ENCODE results near the gene ATXN2. TPM values are rescaled to one million over a fixed set of nuclear protein-coding genes. Genes with fewer than 3 reads are reported as not detected.

Gene ATXN2
- total and polyA plus RNA-seq, 2 donors from 2014 or later: 27.1 to 56.5 TPM

- Histone ChIP-seq H3K27ac (ENCODE audit: low read depth in 2 of 2, low read length in 2 of 2) (peak overlapping the region in 1 of 2 donors; percentile 23), H3K4me3 (ENCODE audit: low read length in 3 of 3) (no peak overlapping the region), H3K27me3 (ENCODE audit: control insufficient read depth, insufficient read depth, low read length) (no peaks in the 10 kb centered on the region), H3K9me3 (ENCODE audit: control insufficient read depth in 2 of 3, insufficient read depth in 1 of 3, low read length in 3 of 3) (no peaks in the 10 kb centered on the region), H3K36me3 (ENCODE audit: control insufficient read depth in 2 of 3, insufficient read depth in 3 of 3, low read length in 3 of 3) (peaks cover 10 to 26% (median 16%) of the 10 kb centered on the region in 3 donors), H3K9ac (ENCODE audit: low read length in 3 of 3) (no peak overlapping the region), H3K4me1 (ENCODE audit: control insufficient read depth in 2 of 3, insufficient read depth in 2 of 3, low read depth in 1 of 3, low read length in 3 of 3) (peaks cover 0 to 9% (median 5%) of the 10 kb centered on the region in 3 donors)
- DNase-seq (no peak), FAIRE-seq (no peak)
- intact Hi-C loops (cut with DNase I): no loop called here
- TF ChIP-seq CTCF (IDR thresholded peaks at IDR 0.05; ENCODE audit: borderline replicate concordance, extremely low read depth, insufficient read depth): no peak
Observed at GRCh38 chr12:111488798-111489197, 110.3 kb downstream of the ATXN2 start.

GRCh38 chr12:111488271-111488670, 110.8 kb downstream of the ATXN2 start:
- H3K9me3 ChIP-seq (ENCODE audit: control insufficient read depth in 2 of 3, insufficient read depth in 1 of 3, low read length in 3 of 3): no peaks in the 10 kb centered on the region
- TF ChIP-seq CTCF (IDR thresholded peaks at IDR 0.05; ENCODE audit: borderline replicate concordance, extremely low read depth, insufficient read depth): no peak
- peak overlapping the region in 1 of 2 donors; percentile 1 for H3K27ac ChIP-seq (ENCODE audit: low read depth in 2 of 2, low read length in 2 of 2)
- peaks cover 12 to 28% (median 19%) of the 10 kb centered on the region in 3 donors for H3K36me3 ChIP-seq (ENCODE audit: control insufficient read depth in 2 of 3, insufficient read depth in 3 of 3, low read length in 3 of 3)
- peak overlapping the region in 1 of 3 donors; percentile 1 for H3K9ac ChIP-seq (ENCODE audit: low read length in 3 of 3)
- DNase-seq (peak in 1 of 5 donors; percentile 17), FAIRE-seq (no peak)
- H3K27me3 ChIP-seq (ENCODE audit: control insufficient read depth, insufficient read depth, low read length): no peaks in the 10 kb centered on the region
- no peak overlapping the region for H3K4me3 ChIP-seq (ENCODE audit: low read length in 3 of 3)
- peaks cover 0 to 9% (median 5%) of the 10 kb centered on the region in 3 donors for H3K4me1 ChIP-seq (ENCODE audit: control insufficient read depth in 2 of 3, insufficient read depth in 2 of 3, low read depth in 1 of 3, low read length in 3 of 3)
- intact Hi-C loops (cut with DNase I): no loop called here

GRCh38 chr12:111482462-111482861, 116.7 kb downstream of the ATXN2 start:
- DNase-seq (no peak), FAIRE-seq (peak; percentile 29)
- Histone ChIP-seq H3K27me3 (ENCODE audit: control insufficient read depth, insufficient read depth, low read length) (no peaks in the 10 kb centered on the region), H3K4me3 (ENCODE audit: low read length in 3 of 3) (no peak overlapping the region), H3K9ac (ENCODE audit: low read length in 3 of 3) (no peak overlapping the region), H3K9me3 (ENCODE audit: control insufficient read depth in 2 of 3, insufficient read depth in 1 of 3, low read length in 3 of 3) (no peaks in the 10 kb centered on the region), H3K27ac (ENCODE audit: low read depth in 2 of 2, low read length in 2 of 2) (no peak overlapping the region), H3K4me1 (ENCODE audit: control insufficient read depth in 2 of 3, insufficient read depth in 2 of 3, low read depth in 1 of 3, low read length in 3 of 3) (no peaks in the 10 kb centered on the region), H3K36me3 (ENCODE audit: control insufficient read depth in 2 of 3, insufficient read depth in 3 of 3, low read length in 3 of 3) (peaks cover 10 to 23% (median 15%) of the 10 kb centered on the region in 3 donors)
- intact Hi-C loops (cut with DNase I): no loop called here
- TF ChIP-seq CTCF (IDR thresholded peaks at IDR 0.05; ENCODE audit: borderline replicate concordance, extremely low read depth, insufficient read depth): no peak

GRCh38 chr12:111471236-111471635, 127.9 kb downstream of the ATXN2 start:
- peak; percentile 72 for FAIRE-seq
- intact Hi-C loops (cut with DNase I): no loop called here
- H3K9ac ChIP-seq (ENCODE audit: low read length in 3 of 3): no peak overlapping the region
- H3K27ac ChIP-seq (ENCODE audit: low read depth in 2 of 2, low read length in 2 of 2): peak overlapping the region in 1 of 2 donors; percentile 30
- H3K9me3 ChIP-seq (ENCODE audit: control insufficient read depth in 2 of 3, insufficient read depth in 1 of 3, low read length in 3 of 3): no peaks in the 10 kb centered on the region
- DNase-seq: peak in 1 of 5 donors; percentile 44
- H3K4me3 ChIP-seq (ENCODE audit: low read length in 3 of 3): no peak overlapping the region
- H3K36me3 ChIP-seq (ENCODE audit: control insufficient read depth in 2 of 3, insufficient read depth in 3 of 3, low read length in 3 of 3): peaks cover 4 to 21% (median 11%) of the 10 kb centered on the region in 3 donors
- H3K4me1 ChIP-seq (ENCODE audit: control insufficient read depth in 2 of 3, insufficient read depth in 2 of 3, low read depth in 1 of 3, low read length in 3 of 3): peaks cover 5 to 22% (median 6%) of the 10 kb centered on the region in 3 donors
- TF ChIP-seq CTCF (IDR thresholded peaks at IDR 0.05; ENCODE audit: borderline replicate concordance, extremely low read depth, insufficient read depth): no peak
- no peaks in the 10 kb centered on the region for H3K27me3 ChIP-seq (ENCODE audit: control insufficient read depth, insufficient read depth, low read length)
